ENCODE measurements around the gene ILRUN. TPM values are rescaled to one million over a fixed set of nuclear protein-coding genes. Genes with fewer than 3 reads are reported as not detected.
A peak's percentile ranks its signal among the peaks of the same experiment; 100 is the strongest.

The ILRUN gene
- total RNA-seq, 2 experiments from 2014 or later, result 27.1 to 82.7 TPM

DNA sequence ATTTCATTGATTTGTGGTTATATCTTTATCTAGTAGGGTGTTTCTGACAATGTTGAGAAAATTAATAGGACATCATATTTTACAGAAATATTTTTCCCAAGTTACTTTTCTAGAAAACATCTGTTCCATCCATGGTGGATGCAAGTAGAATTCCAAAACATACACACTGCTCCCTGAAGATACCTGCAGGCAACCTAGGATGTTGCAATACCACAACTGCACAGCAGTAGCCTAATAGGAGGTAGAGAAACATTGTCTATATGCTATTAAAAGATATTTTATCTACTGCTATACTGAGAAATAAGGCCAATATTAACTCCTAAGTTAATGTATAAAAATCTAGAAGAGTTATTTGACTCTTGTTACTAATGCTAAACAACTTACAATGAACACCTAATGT lies 6.8 kb downstream of the ILRUN start:
- peaks cover 100% of the 10 kb centered on the region for H3K79me2 ChIP-seq (ENCODE audit: insufficient read depth, low read depth, low read length)
- no peak for DNase-seq (ENCODE audit: low spot score)
- no peaks in the 10 kb centered on the region for H3K9me2 ChIP-seq (ENCODE audit: insufficient read depth, low read length)
- CTCF ChIA-PET (ENCODE audit: unreplicated experiment), result no interaction called here
- no peaks in the 10 kb centered on the region for H3K9me3 ChIP-seq (ENCODE audit: low read length)
- 0 out of 2 replicates have a peak, but pooled peaks cover 4% of the 10 kb centered on the region for H4K20me1 ChIP-seq (ENCODE audit: insufficient read depth, low read length)
- BruUV-seq (replicated peaks), result no TSS peak
- intact Hi-C loops (cut with micrococcal nuclease; ENCODE audit: unreplicated experiment), result no loop called here
- no peak overlapping the region for H2AFZ ChIP-seq (ENCODE audit: low read length)
- POLR2A ChIA-PET, result no interaction called here
- H3K27ac ChIP-seq (ENCODE audit: low read depth, low read length, poor library complexity, severe bottlenecking), result no peak overlapping the region
- peaks cover 65% of the 10 kb centered on the region for H3K36me3 ChIP-seq (ENCODE audit: insufficient read depth, low read length)
- peaks cover 57% of the 10 kb centered on the region for H3K4me1 ChIP-seq (ENCODE audit: insufficient read depth, low read length, poor library complexity, severe bottlenecking)
- H3K4me2 ChIP-seq (ENCODE audit: low read length), result no peak overlapping the region
- no peak overlapping the region for H3K4me3 ChIP-seq (ENCODE audit: low read depth, low read length, poor library complexity, severe bottlenecking)
- TF ChIP-seq, protein P1, sequence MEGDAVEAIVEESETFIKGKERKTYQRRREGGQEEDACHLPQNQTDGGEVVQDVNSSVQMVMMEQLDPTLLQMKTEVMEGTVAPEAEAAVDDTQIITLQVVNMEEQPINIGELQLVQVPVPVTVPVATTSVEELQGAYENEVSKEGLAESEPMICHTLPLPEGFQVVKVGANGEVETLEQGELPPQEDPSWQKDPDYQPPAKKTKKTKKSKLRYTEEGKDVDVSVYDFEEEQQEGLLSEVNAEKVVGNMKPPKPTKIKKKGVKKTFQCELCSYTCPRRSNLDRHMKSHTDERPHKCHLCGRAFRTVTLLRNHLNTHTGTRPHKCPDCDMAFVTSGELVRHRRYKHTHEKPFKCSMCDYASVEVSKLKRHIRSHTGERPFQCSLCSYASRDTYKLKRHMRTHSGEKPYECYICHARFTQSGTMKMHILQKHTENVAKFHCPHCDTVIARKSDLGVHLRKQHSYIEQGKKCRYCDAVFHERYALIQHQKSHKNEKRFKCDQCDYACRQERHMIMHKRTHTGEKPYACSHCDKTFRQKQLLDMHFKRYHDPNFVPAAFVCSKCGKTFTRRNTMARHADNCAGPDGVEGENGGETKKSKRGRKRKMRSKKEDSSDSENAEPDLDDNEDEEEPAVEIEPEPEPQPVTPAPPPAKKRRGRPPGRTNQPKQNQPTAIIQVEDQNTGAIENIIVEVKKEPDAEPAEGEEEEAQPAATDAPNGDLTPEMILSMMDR (conservative IDR thresholded peaks at IDR 0.05; ENCODE audit: low read length), result no peak
- TF ChIP-seq EZH2phosphoT487 (IDR thresholded peaks at IDR 0.05; ENCODE audit: borderline replicate concordance, low read depth, low read length), result no peak

DNA sequence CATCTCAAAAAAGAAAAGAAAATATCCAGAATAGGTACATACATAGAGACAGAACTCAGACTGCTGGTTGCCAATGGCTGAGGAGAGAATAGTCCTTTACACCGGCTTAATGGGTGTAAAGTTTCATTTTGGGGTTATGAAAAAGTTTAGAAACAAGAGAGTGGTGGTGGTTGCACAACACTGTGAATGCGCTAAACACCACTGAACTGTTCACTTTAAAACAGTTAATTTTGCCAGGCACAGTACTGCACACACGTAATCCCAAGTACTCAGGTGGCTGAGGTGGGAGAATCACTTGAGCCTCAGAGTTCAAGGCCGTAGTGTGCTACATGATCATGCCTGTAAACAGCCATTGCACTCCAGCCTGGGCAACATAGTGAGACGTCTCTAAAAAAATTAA lies 7.6 kb downstream of the ILRUN start:
- Histone ChIP-seq H3K27ac (ENCODE audit: low read depth, low read length, poor library complexity, severe bottlenecking) (no peak overlapping the region), H4K20me1 (ENCODE audit: insufficient read depth, low read length) (0 out of 2 replicates have a peak, but pooled peaks cover under 1% of the 10 kb centered on the region), H3K4me2 (ENCODE audit: low read length) (no peak overlapping the region), H3K36me3 (ENCODE audit: insufficient read depth, low read length) (peaks cover 58% of the 10 kb centered on the region), H3K9me2 (ENCODE audit: insufficient read depth, low read length) (no peaks in the 10 kb centered on the region), H2AFZ (ENCODE audit: low read length) (no peak overlapping the region), H3K4me3 (ENCODE audit: low read depth, low read length, poor library complexity, severe bottlenecking) (no peak overlapping the region), H3K79me2 (ENCODE audit: insufficient read depth, low read depth, low read length) (peaks cover 100% of the 10 kb centered on the region), H3K9me3 (ENCODE audit: low read length) (no peaks in the 10 kb centered on the region), H3K4me1 (ENCODE audit: insufficient read depth, low read length, poor library complexity, severe bottlenecking) (peaks cover 57% of the 10 kb centered on the region)
- BruUV-seq (replicated peaks), result no TSS peak
- DNase-seq (ENCODE audit: low spot score), result no peak
- ChIA-PET CTCF (ENCODE audit: unreplicated experiment) (no interaction called here), POLR2A (no interaction called here)
- intact Hi-C loops (cut with micrococcal nuclease; ENCODE audit: unreplicated experiment), result no loop called here
- TF ChIP-seq, protein P1 (conservative IDR thresholded peaks at IDR 0.05; ENCODE audit: low read length), result no peak
- TF ChIP-seq EZH2phosphoT487 (IDR thresholded peaks at IDR 0.05; ENCODE audit: borderline replicate concordance, low read depth, low read length), result no peak

DNA sequence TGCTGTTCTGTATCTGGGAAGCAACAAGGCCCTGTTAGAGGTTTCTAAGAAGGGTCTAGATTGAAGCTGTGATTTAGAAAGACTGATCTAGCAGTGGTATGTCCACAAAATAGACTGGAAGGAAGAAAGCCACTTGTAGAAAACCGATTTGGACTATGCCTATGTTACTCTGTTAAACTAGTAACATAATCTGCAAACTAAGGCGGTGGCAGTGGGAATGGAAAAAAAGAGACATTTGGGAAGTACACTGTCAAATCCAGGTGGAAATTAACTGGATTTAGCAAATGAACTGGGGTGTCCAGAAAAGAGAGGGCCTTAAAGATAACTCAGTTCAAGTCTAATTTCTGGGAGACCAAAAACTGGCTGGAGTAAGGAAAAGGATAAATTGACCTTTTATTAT lies 11.6 kb downstream of the ILRUN start:
- peaks cover 57% of the 10 kb centered on the region for H3K4me1 ChIP-seq (ENCODE audit: insufficient read depth, low read length, poor library complexity, severe bottlenecking)
- DNase-seq (ENCODE audit: low spot score), result no peak
- BruUV-seq (replicated peaks), result no TSS peak
- H3K9me2 ChIP-seq (ENCODE audit: insufficient read depth, low read length), result no peaks in the 10 kb centered on the region
- no peaks in the 10 kb centered on the region for H3K9me3 ChIP-seq (ENCODE audit: low read length)
- H3K4me2 ChIP-seq (ENCODE audit: low read length), result peak overlapping the region; percentile 41
- no peak overlapping the region for H2AFZ ChIP-seq (ENCODE audit: low read length)
- H3K36me3 ChIP-seq (ENCODE audit: insufficient read depth, low read length), result peaks cover 45% of the 10 kb centered on the region
- peaks cover 100% of the 10 kb centered on the region for H3K79me2 ChIP-seq (ENCODE audit: insufficient read depth, low read depth, low read length)
- ChIA-PET POLR2A (interaction anchor here (1.7 to 2.1 kb wide), 2 partner anchors 10 to 12 kb away, joined by 6 to 7 read pairs; partner anchors contain the start of gene ILRUN), CTCF (ENCODE audit: unreplicated experiment) (no interaction called here)
- H4K20me1 ChIP-seq (ENCODE audit: insufficient read depth, low read length), result no peaks in the 10 kb centered on the region
- no peak overlapping the region for H3K4me3 ChIP-seq (ENCODE audit: low read depth, low read length, poor library complexity, severe bottlenecking)
- H3K27ac ChIP-seq (ENCODE audit: low read depth, low read length, poor library complexity, severe bottlenecking), result peak overlapping the region; percentile 52
- intact Hi-C loops (cut with micrococcal nuclease; ENCODE audit: unreplicated experiment), result no loop called here
- TF ChIP-seq, protein P1 (conservative IDR thresholded peaks at IDR 0.05; ENCODE audit: low read length), result no peak
- TF ChIP-seq EZH2phosphoT487 (IDR thresholded peaks at IDR 0.05; ENCODE audit: borderline replicate concordance, low read depth, low read length), result no peak
